Daoy (cell line): Measurements from ENCODE around the gene WDR6. TPM values are rescaled to one million over a fixed set of nuclear protein-coding genes. Genes with fewer than 3 reads are reported as not detected.
"Not testable (repeated sequence)": the region's sequence is repeated elsewhere in the genome, so short reads cannot be mapped to it uniquely, and the experiment has no call there.

Experiments
- DNase-seq: peaks from one replicate; pipeline ENCODE4 v3.0.0-alpha.2; 2015; ENCODE audit warnings: low read depth
- total RNA-seq: library from RNA; depleted of rRNA; stranded (reverse); fragments of >200 nt; shearing (Covaris generic); gene quantifications from 2 replicates; pipeline ENCODE4 v1.2.3, GENCODE V29; 2014

WDR6 gene
- total RNA-seq, 1 experiment from 2014 or later = 32.6 TPM

GRCh38 chr3:48990636-48991469, 16.3 kb upstream of the WDR6 start:
- no peak for DNase-seq

GRCh38 chr3:48991851-48992545, 15.2 kb upstream of the WDR6 start:
- DNase-seq = no peak

DNA sequence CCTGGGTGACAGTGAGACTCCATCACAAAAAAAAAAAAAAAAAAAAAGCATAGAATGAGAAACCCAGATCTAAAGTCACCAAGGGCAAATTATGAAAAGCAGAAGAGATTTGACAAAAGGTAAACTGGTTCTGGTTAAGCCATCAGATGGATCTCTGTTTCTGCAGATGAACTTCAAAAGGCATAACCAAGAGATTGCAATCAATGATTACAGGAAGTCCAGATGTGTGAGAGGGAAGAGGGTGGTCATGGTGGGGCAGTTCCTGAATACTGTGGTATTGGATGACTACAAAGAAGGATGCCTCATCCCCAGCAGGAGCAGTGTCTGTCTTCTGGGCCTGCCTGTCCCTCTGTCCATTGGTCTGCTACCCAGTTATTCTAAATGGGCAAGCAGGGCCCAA, 13.4 kb upstream of the WDR6 start:
- DNase-seq = no peak

DNA sequence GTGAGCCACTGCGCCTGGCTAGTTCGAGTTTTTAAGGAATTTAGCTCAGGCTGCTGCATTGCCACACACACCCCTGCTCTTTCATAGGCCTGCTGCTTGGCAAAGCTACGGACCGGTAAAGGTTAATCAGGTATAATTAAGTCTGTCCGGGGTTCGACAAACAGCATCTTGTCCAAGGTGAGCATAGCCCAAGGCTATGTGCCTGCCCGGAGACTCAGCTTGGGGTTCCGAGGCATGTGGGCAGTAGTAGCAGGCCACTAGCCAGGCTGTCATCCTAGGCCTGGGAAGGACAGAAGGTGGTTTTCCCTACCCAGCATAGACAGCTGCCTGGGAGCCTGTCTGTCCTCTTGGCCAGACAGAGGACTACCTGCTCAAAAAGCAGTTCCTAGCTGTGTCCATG, 10.6 kb upstream of the WDR6 start:
- DNase-seq = no peak

DNA sequence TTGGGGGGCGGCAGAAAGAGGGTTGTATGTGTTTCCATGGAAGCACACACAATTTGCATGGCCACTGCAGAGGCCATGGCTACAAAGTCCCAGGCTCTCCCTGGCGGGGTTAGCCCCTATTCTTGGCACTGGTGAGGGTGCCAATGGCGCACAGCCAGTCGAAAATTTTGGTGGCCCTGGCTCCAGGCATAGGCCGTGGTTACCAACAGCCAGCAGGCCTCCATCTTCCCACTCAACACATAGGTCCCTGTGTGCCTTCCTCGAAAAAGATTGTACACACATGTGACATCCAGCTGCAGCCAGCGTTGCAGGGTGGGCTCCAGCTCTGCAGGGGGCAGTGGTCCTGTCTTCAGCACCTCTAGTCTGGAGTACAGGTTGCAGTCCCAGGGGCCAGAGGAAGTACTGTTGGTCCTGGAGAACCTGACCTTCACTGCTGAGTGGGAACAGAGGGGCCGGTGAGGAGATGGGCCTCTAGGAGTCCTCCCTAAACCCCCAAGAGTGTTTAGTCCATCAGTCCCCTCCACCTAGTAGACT, 10.0 kb upstream of the WDR6 start:
- no peak for DNase-seq

- DNase-seq = no peak
These were observed 9.2 kb upstream of the WDR6 start for GRCh38 chr3:48997714-48998637.

DNA sequence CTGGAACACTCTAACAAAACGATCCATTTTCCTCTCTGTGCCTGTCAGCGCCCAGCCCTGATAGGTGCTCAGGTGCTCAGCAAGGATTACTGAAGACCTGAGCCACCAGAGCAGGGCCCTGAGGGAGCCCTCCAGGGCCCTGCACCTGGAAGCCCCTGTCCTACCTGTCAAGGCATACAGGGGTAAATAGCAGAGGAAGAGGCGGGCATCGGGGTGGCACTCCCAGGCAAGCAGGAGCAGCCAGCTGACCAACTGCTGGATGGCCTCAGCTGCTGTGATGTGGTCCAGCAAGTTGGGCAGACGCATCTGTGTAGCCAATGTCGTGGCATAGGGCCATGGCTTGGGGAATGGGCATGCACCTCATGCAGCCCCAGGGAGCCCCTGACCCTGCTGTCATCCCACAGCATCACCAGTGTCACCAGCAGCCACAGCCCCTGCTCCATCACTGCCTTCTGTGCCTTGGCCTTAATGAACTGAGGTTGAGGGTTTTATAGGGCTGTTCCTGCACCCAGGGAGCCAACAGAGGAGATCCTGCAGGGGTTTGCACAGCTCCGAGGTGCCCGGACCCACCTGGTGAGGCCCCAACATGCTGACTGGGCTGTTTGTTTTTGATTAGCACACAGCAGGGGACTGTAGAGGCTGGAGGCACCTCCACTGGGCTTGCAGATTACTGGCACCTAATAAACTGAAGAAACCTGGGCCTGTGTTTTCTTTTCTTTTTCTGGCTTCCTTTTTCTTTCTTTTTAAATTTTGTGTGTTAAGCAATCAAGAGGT, 7.9 kb upstream of the WDR6 start:
- DNase-seq = no peak

DNA sequence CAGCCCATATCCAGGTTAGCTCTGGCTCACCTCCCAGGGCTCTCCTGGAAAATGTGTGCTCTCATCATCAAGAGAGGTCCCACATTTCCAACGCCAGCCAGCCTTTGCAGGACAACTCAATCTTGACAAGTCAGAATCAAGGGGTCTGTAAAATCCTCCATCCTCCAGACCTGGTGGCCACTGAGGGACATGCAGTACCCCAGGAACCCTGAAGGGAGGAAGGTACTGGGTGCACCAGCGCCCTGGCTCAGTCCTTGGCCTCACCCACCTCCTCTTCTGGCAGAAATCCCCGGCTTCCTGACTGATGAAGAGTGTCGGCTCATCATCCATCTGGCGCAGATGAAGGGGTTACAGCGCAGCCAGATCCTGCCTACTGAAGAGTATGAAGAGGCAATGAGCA, 6.0 kb upstream of the WDR6 start:
- DNase-seq = no peak

GRCh38 chr3:49004352-49005302, 2.6 kb upstream of the WDR6 start:
- no peak for DNase-seq

DNA sequence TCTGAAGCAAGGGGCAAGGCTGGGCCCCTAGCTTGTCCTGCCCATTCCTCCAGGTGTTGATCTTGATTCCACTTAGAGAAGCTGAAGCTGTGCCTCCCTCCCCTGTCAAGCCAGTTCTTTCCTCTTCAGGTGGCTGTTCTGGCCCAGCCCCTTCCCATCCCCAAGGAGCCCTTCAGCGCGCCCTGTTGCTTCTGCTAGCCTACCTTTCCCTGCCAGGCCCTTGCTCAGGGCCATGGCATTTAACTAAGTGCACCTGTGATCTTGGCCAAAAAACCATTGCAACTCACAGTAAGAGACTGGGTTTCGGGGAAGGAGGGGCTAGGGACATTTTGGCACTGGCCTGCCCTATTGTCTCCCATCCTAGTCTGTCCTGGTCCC, 1.9 kb upstream of the WDR6 start:
- no peak for DNase-seq

DNA sequence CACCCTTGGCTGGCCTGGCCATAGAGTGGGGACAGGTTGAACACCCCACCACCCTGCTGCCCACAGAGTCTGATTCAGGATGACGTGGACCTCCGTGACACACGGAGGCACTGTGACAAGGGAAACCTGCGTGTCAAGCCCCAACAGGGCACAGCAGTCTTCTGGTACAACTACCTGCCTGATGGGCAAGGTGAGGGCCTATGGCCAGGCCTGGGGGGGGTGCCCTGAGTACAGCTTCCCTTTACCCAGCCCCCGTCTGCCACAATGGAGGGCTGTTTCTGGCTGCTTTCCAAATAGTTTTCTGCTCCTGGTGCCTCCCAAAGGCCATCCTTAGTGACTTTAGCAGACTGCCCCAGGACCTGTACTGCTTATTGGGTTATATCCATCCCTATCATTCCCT, 1.2 kb upstream of the WDR6 start:
- no peak for DNase-seq

DNA sequence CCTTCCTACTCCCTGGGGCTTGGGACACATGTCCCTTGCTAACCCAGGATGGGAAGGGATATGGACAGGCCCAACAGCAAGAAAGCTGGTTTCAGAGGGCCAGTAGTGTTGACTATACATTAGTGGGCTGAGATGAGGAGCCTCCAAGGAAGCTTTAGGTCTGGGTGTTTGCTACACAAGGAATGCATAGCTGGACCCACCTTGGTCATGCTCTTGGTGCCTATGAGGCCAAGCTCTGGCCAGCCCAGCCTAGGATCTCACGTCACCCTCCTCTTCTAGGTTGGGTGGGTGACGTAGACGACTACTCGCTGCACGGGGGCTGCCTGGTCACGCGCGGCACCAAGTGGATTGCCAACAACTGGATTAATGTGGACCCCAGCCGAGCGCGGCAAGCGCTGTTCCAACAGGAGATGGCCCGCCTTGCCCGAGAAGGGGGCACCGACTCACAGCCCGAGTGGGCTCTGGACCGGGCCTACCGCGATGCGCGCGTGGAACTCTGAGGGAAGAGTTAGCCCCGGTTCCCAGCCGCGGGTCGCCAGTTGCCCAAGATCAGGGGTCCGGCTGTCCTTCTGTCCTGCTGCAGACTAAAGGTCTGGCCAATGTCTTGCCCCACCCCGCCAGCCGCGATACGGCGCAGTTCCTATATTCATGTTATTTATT, 653 bp upstream of the WDR6 start:
- DNase-seq = no peak

GRCh38 chr3:49007771-49008528, 759 bp downstream of the WDR6 start:
- DNase-seq = peak; percentile 81

DNA sequence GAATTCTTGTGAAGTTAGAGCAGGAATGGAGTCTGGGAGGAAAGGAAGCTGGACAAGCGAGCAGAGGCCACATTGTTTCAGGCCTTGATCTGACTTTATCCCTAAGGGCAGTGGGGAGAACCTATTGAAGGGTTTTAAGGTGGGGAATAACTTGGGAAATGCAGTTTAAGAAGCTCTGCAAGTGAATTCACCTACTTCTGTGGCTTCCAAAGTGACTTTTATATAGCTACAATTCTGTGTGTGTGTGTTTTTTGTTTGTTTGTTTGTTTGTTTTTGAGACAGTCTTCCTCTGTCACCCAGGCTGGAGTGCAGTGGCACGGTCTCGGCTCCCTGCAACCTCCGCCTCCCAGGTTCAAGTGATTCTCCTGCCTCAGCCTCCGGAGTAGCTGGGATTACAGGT, 1.4 kb downstream of the WDR6 start:
- DNase-seq = not testable (repeated sequence)

GRCh38 chr3:49009396-49009795, 2.2 kb downstream of the WDR6 start:
- DNase-seq = no peak

DNA sequence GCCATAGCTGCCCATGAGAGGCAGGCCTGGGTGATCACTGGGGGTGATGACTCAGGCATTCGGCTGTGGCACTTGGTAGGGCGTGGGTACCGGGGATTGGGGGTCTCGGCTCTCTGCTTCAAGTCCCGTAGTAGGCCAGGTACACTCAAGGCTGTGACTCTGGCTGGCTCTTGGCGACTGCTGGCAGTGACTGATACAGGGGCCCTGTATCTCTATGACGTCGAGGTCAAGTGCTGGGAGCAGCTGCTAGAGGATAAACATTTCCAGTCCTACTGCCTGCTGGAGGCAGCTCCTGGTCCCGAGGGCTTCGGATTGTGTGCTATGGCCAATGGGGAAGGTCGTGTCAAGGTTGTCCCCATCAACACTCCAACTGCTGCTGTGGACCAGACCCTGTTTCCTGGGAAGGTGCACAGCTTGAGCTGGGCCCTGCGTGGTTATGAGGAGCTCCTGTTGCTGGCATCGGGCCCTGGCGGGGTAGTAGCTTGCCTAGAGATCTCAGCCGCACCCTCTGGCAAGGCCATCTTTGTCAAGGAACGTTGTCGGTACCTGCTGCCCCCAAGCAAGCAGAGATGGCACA, 5.3 kb downstream of the WDR6 start:
- no peak for DNase-seq

DNA sequence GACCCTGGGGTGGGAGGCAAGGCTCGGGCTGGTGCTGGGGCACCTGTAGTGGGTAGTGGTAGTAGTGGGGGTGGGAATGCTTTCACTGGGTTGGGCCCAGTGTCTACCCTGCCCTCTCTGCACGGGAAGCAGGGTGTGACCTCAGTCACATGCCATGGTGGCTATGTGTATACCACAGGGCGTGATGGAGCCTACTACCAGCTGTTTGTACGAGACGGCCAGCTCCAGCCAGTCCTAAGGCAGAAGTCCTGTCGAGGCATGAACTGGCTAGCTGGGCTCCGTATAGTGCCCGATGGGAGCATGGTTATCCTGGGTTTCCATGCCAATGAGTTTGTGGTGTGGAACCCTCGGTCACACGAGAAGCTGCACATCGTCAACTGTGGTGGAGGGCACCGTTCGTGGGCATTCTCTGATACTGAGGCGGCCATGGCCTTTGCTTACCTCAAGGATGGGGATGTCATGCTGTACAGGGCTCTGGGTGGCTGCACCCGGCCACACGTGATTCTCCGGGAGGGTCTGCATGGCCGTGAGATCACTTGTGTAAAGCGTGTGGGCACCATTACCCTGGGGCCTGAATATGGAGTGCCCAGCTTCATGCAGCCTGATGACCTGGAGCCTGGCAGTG, 6.0 kb downstream of the WDR6 start:
- DNase-seq = no peak
